T-helper 17 cell (primary cell): ENCODE data around the gene LSP1. TPM values are rescaled to one million over a fixed set of nuclear protein-coding genes. Genes with fewer than 3 reads are reported as not detected.

Experiments
- ATAC-seq: fragments of 150-1000 bp; cut with Tn5 transposase; 2 replicates; pipeline ENCODE4 v1.10.0; 2021; ENCODE audit warnings: mild to moderate bottlenecking, moderate library complexity
- DNase-seq, 3 donors: peaks; one replicate each; pipeline versions ENCODE4 v3.0.0 to v3.0.0-alpha.2; 2020 to 2021
- H3K9me3 ChIP-seq: one replicate; pipeline ENCODE4 v1.7.0; 2013; ENCODE audit warnings: low read length, mild to moderate bottlenecking; ENCODE audit not compliant: control insufficient read depth, poor library complexity, severe bottlenecking
- H3K27ac Mint-ChIP-seq: one replicate; pipeline ENCODE4 v1.8.0; 2022; ENCODE audit warnings: mild to moderate bottlenecking, moderate library complexity, mixed read lengths
- H3K27me3 Mint-ChIP-seq: one replicate; pipeline ENCODE4 v1.8.0; 2022; ENCODE audit warnings: mixed read lengths
- H3K36me3 Mint-ChIP-seq: one replicate; pipeline ENCODE4 v1.8.0; 2022; ENCODE audit warnings: low read depth, mixed read lengths
- H3K4me1 Mint-ChIP-seq: one replicate; pipeline ENCODE4 v1.8.0; 2022; ENCODE audit warnings: mild to moderate bottlenecking, mixed read lengths
- H3K4me3 Mint-ChIP-seq: one replicate; pipeline ENCODE4 v1.8.0; 2022; ENCODE audit warnings: mild to moderate bottlenecking, moderate library complexity, mixed read lengths
- total RNA-seq, 4 donors: library from RNA in 2 of 4; stranded (reverse) in 2 of 4; gene quantifications; one replicate each; pipeline ENCODE4 v1.2.3 and lab custom pipeline; 2022 to 2026

The LSP1 gene
- total RNA-seq, 2 donors from 2014 or later = 297 to 299 TPM

DNA sequence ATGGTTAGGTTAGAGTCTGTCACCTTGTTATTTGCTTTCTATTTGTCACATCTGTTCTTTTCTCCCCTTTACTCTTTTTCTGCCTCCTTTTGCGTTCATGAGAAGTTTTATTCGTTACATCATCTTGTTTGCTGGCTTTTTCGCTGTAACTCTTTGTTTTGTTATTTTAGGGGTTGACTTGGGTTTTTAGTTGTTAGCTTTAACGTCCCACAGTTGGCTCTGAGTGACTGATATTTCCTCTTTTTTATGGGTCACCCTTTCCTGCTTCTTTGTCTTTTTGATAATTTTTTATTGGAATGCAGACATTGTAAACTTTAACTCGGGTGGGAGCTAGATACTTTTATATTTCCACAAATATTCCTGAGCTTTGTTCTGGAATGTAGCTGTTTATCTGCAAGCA is 53.3 kb downstream of the LSP1 start:
- H3K4me3 Mint-ChIP-seq = no peak overlapping the region
- H3K27ac Mint-ChIP-seq = no peak overlapping the region
- peaks cover 18% of the 10 kb centered on the region for H3K27me3 Mint-ChIP-seq
- peaks cover 4% of the 10 kb centered on the region for H3K36me3 Mint-ChIP-seq
- no peak for DNase-seq
- ATAC-seq = no peak
- no peaks in the 10 kb centered on the region for H3K9me3 ChIP-seq
- peaks cover 10% of the 10 kb centered on the region for H3K4me1 Mint-ChIP-seq

DNA sequence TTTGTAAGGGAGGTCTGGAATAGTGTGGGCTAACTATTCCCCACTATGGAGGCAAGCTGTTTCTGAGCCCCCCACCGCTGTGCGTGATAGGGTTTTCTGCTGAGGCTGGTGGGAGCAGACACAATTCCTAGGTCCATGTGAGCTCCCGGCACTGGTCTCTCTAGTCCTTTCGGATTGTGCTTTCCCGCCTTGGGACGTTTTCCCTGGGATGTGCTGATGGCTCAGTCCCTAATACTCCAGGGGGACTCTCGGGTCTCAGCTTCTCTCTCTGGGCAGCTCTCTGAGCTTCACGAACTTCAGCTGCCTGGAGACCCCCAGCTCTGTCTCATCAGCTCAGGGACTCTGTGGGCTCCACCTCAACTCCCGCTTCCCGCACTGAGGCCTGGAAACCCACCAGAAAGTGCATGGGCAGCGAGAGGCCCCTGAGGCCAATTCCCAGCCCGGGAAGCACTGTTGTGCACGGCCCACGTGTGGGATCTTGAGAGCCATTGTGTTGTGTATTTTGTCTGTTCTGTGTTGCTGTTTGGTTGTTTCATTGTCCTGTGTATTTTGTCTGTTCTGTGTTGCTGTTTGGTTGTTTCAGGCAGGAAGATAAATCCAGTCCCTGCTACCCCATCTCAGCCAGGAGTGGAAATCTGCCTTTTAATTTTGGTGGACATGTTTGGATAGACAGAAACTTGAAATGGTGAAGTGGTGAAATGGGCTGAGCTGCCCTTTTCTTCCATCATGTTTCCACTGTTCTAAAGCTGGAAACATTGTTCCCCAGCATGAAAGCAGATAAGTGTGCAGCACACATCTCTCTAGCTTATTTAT is 53.9 kb downstream of the LSP1 start:
- no peaks in the 10 kb centered on the region for H3K9me3 ChIP-seq
- peaks cover 18% of the 10 kb centered on the region for H3K27me3 Mint-ChIP-seq
- no peak overlapping the region for H3K4me3 Mint-ChIP-seq
- H3K27ac Mint-ChIP-seq = no peak overlapping the region
- no peak for DNase-seq
- ATAC-seq = no peak
- peaks cover 10% of the 10 kb centered on the region for H3K4me1 Mint-ChIP-seq
- peaks cover 4% of the 10 kb centered on the region for H3K36me3 Mint-ChIP-seq

DNA sequence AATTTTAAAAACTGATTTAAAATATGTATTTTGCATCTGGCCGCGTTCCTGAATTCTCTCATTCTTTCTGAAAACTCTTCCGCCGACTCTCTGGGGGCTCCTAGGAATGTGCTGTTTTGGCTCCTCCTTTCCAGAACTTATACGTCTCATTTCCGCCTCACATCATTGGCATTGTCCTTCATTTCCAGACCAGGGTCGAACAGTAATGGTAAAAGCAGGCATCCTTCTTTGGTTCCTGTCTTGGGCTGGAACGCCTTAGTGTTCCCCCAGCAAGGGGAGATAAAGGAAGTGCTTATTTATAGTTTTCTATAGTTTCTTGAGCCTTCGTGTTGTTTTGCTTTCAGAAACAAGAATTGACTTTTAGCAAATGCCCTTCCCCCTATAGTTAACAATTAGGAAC is 55.7 kb downstream of the LSP1 start:
- Mint-ChIP-seq H3K27me3 (peaks cover 21% of the 10 kb centered on the region), H3K36me3 (peaks cover 4% of the 10 kb centered on the region), H3K4me1 (peaks cover 10% of the 10 kb centered on the region), H3K4me3 (no peak overlapping the region), H3K27ac (no peak overlapping the region)
- no peaks in the 10 kb centered on the region for H3K9me3 ChIP-seq
- DNase-seq = no peak
- ATAC-seq = no peak

DNA sequence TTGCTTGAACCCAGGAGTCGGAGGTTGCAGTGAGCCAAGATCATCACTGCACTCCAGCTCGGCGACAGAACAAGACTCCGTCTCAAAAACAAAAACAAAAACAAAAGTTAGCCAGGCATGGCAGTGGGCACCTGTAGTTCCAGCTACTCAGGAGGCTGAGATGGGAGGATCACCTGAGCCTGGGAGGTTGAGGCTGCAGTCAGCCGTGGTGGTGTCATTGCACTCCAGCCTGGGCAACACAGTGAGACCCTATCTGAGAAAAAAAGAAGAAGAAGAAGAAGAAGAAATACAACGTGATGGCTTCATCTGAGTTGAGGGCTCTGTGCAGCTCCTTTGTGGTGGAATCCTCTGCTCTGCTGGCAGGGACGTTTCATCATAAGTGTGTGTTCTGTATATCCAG is 56.6 kb downstream of the LSP1 start:
- H3K27me3 Mint-ChIP-seq = peaks cover 30% of the 10 kb centered on the region
- no peak overlapping the region for H3K27ac Mint-ChIP-seq
- DNase-seq (no peak), ATAC-seq (no peak)
- H3K36me3 Mint-ChIP-seq = peaks cover 6% of the 10 kb centered on the region
- no peak overlapping the region for H3K4me3 Mint-ChIP-seq
- no peaks in the 10 kb centered on the region for H3K9me3 ChIP-seq
- peaks cover 13% of the 10 kb centered on the region for H3K4me1 Mint-ChIP-seq

DNA sequence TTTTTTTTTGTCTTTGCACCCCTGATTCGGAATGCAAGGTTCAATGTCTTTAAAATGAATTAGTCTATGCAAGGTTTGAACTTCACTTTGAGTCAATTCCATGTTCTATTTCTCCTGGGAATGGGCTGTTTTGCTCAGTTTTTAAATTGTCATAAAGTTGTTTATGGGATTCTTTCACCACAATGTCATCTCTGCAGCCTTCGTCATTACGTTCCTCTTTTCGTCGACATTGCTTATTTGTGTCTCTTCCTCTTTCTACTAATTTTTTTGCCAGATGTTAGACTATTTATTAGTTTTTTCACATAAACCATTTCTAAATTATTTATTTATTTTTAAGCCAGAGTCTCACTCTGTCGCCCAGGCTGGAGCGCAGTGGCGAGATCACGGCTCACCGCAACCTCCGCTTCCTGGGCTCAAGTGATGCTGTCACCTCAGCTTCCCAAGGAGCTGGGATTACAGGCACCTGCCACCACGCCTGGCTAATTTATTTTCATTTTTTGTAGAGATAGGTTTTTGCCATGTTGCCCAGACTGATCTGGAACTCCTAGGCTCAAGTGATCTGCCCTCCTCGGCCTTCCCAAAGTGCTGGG is 59.5 kb downstream of the LSP1 start:
- DNase-seq = no peak
- no peak for ATAC-seq

DNA sequence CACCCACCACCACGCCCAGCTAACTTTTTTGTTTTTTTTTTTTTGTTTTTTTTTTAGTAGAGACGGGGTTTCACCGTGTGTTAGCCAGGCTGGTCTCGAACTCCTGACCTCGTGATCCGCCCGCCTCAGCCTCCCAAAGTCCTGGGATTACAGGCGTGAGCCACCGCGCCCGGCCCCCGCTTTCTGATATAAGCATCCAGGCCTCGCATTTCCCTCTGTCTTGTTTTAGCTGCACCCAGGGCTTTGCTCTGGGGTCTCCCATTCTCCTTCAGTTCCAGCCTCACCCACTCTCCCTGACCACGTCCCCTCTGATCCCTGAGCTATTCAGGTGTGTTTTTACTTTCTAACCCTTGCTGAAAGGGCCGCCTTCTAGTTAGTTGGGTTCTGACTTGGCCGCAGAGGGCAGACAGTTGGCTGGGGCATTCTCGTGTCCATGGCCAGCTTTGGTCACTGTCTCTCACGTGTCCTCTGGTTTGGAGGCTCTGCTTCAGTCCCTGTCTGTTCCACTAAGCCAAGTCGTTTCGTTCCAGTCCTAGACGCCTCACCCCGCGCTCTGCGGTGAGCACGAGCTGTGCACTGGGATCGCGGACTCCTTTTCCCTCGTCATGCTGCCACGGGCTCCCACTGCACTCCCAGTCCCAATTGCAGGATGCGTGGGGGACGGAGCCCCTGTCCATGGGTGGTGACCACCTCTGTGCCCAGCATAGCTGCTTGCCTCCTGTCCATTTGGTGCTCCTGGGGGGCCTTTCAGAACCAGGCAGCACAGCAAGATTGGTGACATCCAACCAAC is 60.6 kb downstream of the LSP1 start:
- Mint-ChIP-seq H3K27me3 (peaks cover 24% of the 10 kb centered on the region), H3K27ac (no peak overlapping the region), H3K4me1 (peaks cover 17% of the 10 kb centered on the region), H3K4me3 (no peak overlapping the region), H3K36me3 (peaks cover 12% of the 10 kb centered on the region)
- no peak for DNase-seq
- H3K9me3 ChIP-seq = no peaks in the 10 kb centered on the region
- no peak for ATAC-seq

More for the DNA sequence above, 59.5 kb downstream of the LSP1 start:
- H3K27ac Mint-ChIP-seq = no peak overlapping the region
- peaks cover 12% of the 10 kb centered on the region for H3K36me3 Mint-ChIP-seq
- H3K4me3 Mint-ChIP-seq = no peak overlapping the region
- no peaks in the 10 kb centered on the region for H3K9me3 ChIP-seq
- H3K27me3 Mint-ChIP-seq = peaks cover 25% of the 10 kb centered on the region
- H3K4me1 Mint-ChIP-seq = peaks cover 19% of the 10 kb centered on the region

DNA sequence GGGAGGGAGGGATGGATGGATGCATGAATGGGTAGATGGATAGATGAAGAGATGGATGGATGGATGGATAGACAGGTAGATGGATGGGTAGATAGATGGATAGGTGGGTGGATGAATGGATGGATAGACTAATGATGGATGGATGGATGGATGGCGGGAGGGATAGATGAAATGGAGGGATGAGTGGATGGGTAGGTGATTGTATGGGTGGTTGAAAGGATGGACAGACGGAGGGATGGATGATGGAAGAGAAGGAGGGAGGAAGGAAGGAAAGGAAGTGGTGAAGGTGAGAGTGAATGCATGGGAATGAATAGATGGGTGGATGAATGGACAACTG is 62.9 kb downstream of the LSP1 start:
- Mint-ChIP-seq H3K4me1 (peaks cover 19% of the 10 kb centered on the region), H3K27ac (peak overlapping the region; percentile 0), H3K4me3 (no peak overlapping the region), H3K27me3 (peaks cover 20% of the 10 kb centered on the region), H3K36me3 (peaks cover 8% of the 10 kb centered on the region)
- ATAC-seq (no peak), DNase-seq (no peak)
- no peaks in the 10 kb centered on the region for H3K9me3 ChIP-seq

DNA sequence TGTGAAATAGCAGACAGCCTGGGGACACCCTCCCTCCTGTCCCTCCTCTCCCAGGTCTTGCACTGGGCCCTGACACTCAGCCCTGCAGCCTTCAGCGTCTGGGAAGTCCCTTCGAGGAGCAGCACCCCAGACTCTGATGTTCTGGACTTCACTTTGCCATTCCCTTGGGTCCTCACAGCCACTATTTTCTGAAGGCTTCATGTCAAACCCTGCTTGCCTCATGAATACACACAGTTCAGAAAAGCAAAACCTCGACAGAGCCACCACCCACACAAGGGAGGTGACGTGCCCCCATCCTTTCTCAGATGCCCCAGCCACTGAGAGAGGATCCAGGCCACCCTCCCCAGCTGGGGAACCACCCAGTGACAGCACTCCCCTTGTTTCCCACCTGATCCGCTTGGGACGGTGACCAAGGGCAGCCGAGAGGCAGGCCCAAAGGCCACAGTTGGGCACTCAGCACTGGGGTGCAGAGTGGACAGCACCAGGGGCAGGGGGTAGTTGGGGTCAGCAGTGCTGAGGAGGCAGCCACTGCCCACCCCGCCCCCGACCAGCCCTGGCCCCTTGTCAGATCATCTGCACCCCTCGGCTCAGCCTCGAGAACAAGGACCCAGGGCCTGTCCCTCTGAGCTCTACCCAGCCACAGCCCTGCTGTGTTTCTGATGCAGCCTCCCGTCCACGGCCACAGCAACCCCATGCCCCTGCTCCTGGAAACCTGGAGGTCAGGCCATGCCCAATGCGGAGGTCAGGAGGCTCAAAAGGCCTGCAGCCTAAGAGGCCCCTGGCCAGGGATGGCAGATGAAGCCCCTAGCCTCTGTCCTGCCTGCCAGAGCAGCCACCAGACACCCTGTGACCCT is 63.5 kb downstream of the LSP1 start:
- peak overlapping the region; percentile 31 for H3K4me3 Mint-ChIP-seq
- DNase-seq (no peak), ATAC-seq (peak; percentile 29)
- peaks cover 8% of the 10 kb centered on the region for H3K36me3 Mint-ChIP-seq
- peaks cover 20% of the 10 kb centered on the region for H3K27me3 Mint-ChIP-seq
- H3K9me3 ChIP-seq = no peaks in the 10 kb centered on the region
- H3K4me1 Mint-ChIP-seq = peaks cover 19% of the 10 kb centered on the region
- peak overlapping the region; percentile 0 for H3K27ac Mint-ChIP-seq

DNA sequence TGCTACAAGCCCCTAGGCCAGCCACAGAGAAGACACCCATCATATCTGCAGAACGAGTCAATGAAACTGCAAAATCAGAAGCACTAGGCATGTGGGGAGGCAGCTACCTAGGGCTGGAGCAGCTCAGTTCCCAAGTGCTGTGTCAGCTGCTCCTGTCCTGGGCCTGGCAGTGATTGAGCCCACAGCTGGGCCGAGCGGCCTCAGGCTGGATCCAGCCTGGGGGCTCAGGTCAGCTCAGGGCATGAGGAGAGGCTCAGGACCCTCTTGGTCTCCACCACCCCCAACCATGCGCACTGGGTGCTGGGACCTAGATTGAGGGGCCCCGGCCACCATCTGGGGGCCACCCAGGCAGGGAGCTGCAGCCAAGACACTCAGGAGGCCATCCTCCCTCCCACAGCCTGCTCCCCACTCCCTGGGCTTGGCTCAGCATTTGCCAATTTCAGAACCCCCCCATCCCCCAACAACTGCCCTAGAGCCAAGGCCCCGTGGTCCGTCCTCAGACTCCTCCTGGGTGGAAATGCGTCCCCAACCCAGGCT is 64.2 kb downstream of the LSP1 start:
- H3K36me3 Mint-ChIP-seq = peaks cover 8% of the 10 kb centered on the region
- peaks cover 19% of the 10 kb centered on the region for H3K4me1 Mint-ChIP-seq
- H3K4me3 Mint-ChIP-seq = peak overlapping the region; percentile 31
- peak overlapping the region; percentile 0 for H3K27ac Mint-ChIP-seq
- peaks cover 20% of the 10 kb centered on the region for H3K27me3 Mint-ChIP-seq
- H3K9me3 ChIP-seq = no peaks in the 10 kb centered on the region
- ATAC-seq (peak; percentile 20), DNase-seq (no peak)

DNA sequence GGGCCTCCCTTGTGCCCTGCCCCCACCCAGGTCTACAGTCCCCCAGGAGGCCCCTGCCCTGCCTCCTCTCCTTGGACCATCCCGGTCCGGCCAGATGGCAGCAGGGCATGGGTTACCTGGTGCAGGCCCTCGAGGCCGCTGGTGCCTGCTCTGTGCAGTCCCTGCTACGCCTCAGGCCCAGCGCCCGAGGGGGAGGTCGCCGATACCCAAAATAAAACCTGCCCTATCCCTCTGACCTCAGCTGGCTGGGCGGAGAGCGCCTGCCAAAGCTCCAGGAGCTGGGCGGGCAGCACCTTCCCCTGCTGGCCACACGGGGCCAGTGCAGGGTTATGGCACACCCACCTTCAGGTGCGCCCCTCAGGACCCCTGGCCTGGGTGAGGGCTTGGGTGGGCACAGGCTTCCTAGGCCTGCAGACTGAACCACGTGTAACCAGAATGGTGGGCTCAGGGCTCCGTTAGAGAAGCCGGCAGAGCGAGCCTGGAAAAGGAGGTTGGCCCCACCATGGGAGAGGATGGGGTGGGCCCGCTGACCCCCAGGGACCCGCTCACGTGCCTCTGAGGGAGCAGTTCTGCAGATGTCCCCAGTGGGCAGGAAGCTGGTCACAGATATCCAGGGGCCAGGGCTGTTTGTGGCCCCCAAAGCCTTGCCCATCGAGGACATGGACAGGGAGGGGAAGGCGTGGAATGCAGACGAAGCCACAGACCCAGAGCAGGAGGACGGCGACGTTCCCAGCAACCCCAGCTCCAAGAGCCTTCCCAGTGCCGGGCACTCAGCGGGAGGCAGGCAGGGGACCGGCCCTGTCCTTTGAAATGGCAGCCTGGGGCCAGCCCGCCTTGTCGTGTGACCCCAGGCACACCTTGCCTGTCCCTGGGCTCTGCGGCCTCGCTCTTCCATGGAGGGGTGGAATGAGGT is 64.9 kb downstream of the LSP1 start:
- ATAC-seq = peak; percentile 34
- H3K27me3 Mint-ChIP-seq = peaks cover 22% of the 10 kb centered on the region
- no peak overlapping the region for H3K4me3 Mint-ChIP-seq
- peaks cover 8% of the 10 kb centered on the region for H3K36me3 Mint-ChIP-seq
- H3K27ac Mint-ChIP-seq = no peak overlapping the region
- DNase-seq = no peak
- H3K4me1 Mint-ChIP-seq = peaks cover 20% of the 10 kb centered on the region
- H3K9me3 ChIP-seq = no peaks in the 10 kb centered on the region

DNA sequence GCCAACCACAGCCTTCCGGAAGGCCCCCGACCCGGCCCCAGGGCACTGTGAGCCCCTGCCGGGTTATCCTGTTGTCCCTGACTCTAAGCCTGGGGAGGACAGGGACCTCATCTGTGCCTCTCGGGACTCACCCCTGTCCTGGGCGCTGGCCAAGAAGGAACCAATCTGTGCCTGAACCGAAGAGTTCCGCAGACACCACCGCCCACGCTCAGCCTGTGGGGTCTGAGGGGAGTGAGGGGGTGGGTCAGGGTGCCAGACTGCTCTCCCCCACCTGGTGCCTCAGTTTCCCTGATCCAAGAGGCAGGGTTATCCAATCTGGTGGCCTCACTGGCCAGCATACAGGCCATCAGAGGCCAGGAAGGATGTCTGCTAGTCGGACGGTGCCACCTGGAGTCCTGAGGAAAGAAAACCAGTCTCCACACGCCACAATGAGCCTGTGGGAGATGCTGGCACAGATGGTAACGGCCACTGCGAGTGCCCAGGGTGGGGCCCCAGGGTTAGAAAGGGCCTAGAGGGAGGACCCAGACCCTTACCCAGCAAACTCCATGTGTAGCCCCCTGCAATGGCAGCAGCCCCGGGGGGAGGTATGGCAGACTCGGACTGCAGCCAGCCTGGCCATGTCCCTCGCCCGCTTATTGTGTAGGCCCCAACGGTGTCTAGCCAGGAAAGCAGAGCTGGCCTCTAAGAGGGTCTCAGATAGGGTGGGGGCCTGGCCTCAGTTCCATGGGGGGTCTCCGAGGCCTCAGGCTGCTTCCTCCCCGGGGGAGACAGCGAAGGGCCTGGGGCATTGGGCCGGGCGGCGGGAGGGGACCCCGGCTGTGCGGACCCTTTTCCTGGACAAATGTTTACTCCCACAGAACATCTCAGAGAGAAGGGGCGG is 65.8 kb downstream of the LSP1 start:
- no peaks in the 10 kb centered on the region for H3K9me3 ChIP-seq
- Mint-ChIP-seq H3K4me3 (no peak overlapping the region), H3K27ac (no peak overlapping the region), H3K27me3 (peaks cover 27% of the 10 kb centered on the region), H3K4me1 (peaks cover 23% of the 10 kb centered on the region), H3K36me3 (peaks cover 10% of the 10 kb centered on the region)
- DNase-seq (no peak), ATAC-seq (no peak)
